ENCODE measurements around the gene TBC1D25.

Gene TBC1D25

GRCh38 chrX:48597353-48598264 is 58.1 kb downstream of the TBC1D25 start, which contains the start of gene WDR13 (continued):
- TF ChIP-seq ZNF24 (tag by site-specific recombination; IDR thresholded peaks at IDR 0.05) (peak; percentile 16; the same call in 1 of the 2 replicates), ZBTB1 (tag by site-specific recombination; IDR thresholded peaks at IDR 0.05) (peak; percentile 47; the same call in 1 of the 2 replicates), ZNF2 (tag by site-specific recombination; IDR thresholded peaks at IDR 0.05) (peak; percentile 58; the same call in 1 of the 2 replicates), ZNF704 (tag by site-specific recombination; IDR thresholded peaks at IDR 0.05) (no peak), ZNF114 (tag by site-specific recombination; IDR thresholded peaks at IDR 0.05) (no peak), YY2 (tag by site-specific recombination; IDR thresholded peaks at IDR 0.05) (peak; percentile 69), ZIC2 (tag by site-specific recombination; IDR thresholded peaks at IDR 0.05) (peak; percentile 39; the same call in 1 of the 2 replicates), ZNF791 (tag by site-specific recombination; IDR thresholded peaks at IDR 0.05) (no peak), ZNF624 (tag by site-specific recombination; IDR thresholded peaks at IDR 0.05) (no peak), KLF8 (tag by site-specific recombination; IDR thresholded peaks at IDR 0.05) (peak; percentile 96), GLIS2 (tag by site-specific recombination; IDR thresholded peaks at IDR 0.05) (peak; percentile 61), ZNF501 (tag by site-specific recombination; IDR thresholded peaks at IDR 0.05) (peak; percentile 70), ZNF639 (tag by site-specific recombination; IDR thresholded peaks at IDR 0.05) (peak; percentile 51; the same call in 1 of the 2 replicates), ZNF121 (tag by site-specific recombination; IDR thresholded peaks at IDR 0.05) (no peak; the same call in 1 of the 2 replicates), KLF17 (tag by site-specific recombination; IDR thresholded peaks at IDR 0.05) (peak; percentile 72; the same call in 1 of the 2 replicates), ZNF692 (tag by site-specific recombination; IDR thresholded peaks at IDR 0.05) (peak; percentile 54; the same call in 1 of the 2 replicates), EGR2 (tag by site-specific recombination; IDR thresholded peaks at IDR 0.05; ENCODE audit: low read depth) (peak; percentile 76), WT1 (tag by site-specific recombination; IDR thresholded peaks at IDR 0.05) (peak; percentile 63), ZNF610 (tag by site-specific recombination; IDR thresholded peaks at IDR 0.05; ENCODE audit: borderline replicate concordance) (no peak; the same call in 1 of the 2 replicates), REST (tag by site-specific recombination; IDR thresholded peaks at IDR 0.05) (peak; percentile 35; the same call in 1 of the 2 replicates), ZNF660 (tag by site-specific recombination; IDR thresholded peaks at IDR 0.05) (no peak; the same call in 1 of the 2 replicates), ZNF76 (tag by site-specific recombination; IDR thresholded peaks at IDR 0.05; ENCODE audit: borderline replicate concordance, low read depth) (peak; percentile 42; the same call in 1 of the 2 replicates), SP3 (tag by site-specific recombination; IDR thresholded peaks at IDR 0.05) (peak; percentile 66), ZNF391 (tag by site-specific recombination; IDR thresholded peaks at IDR 0.05; ENCODE audit: borderline replicate concordance, low read depth) (0 out of 2 replicates have a peak, but pooled peaks have one; percentile 78), ZNF571 (tag by site-specific recombination; IDR thresholded peaks at IDR 0.05) (no peak), ZNF280D (tag by site-specific recombination; IDR thresholded peaks at IDR 0.05) (no peak)
